Midbrain (tissue), 1 donor: ENCODE measurements around the gene ELAVL1.
A peak's percentile ranks its signal among the peaks of the same experiment; 100 is the strongest.
"Not testable (repeated sequence)": the region's sequence is repeated elsewhere in the genome, so short reads cannot be mapped to it uniquely, and the experiment has no call there.

Experiments used
- DNase-seq: peaks from one replicate; lab custom pipeline; 2025; lab: John Stamatoyannopoulos, UW

The ELAVL1 gene

DNA sequence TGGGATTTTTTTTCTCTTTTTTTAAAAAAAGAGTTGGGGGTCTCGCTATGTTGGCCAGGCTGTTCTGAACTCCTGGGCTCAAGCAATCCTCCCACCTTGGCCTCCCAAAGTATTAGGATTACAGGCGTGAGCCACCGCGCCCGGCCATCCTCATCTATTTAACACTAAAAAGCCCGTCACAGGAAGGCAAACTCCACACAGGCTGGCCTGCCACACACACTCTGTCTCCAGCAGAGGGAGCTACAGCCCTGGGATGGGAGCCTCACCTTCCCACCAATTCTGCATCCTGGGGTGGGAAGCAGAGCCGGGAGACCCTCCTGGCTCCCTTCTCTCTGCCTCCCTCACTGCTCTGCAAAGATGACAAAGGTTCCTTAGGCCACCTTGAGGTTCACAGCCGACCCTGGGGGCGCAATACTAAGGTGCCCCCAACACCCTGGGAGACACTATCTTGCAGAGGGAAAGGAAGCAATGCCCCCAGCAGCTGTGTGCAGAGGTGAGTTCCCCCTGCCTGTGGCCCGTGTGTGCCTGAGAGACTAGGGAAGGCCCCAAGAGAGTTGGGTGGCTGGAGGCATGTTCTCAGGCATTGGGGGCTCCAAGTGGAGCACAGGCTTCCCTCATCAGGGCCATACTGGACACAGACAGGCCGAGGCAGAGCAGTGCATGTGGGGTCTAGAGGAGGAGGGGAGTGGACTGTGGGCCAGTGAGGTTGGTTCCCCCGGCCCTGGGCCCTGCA lies 34.6 kb downstream of the ELAVL1 start:
- DNase-seq: peak; percentile 8

DNA sequence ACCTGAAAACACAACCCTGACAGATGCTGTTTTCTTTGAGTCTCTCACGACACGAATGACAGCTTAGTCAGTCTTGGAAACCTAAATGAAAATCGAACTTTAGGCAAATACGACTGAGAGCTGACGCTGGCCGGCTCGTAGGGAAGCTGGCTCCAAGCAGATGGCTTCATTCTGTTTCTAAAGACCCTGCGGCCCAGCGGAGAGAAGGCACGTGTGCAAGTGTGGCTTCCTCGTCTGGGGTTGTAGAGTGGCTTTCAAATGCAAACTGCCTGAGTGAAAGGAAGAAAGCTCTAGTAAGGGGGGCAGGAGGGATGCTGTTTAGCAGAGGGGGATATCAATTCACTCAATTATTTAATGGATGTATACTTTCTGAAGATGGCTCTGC lies 35.9 kb downstream of the ELAVL1 start:
- DNase-seq: no peak

DNA sequence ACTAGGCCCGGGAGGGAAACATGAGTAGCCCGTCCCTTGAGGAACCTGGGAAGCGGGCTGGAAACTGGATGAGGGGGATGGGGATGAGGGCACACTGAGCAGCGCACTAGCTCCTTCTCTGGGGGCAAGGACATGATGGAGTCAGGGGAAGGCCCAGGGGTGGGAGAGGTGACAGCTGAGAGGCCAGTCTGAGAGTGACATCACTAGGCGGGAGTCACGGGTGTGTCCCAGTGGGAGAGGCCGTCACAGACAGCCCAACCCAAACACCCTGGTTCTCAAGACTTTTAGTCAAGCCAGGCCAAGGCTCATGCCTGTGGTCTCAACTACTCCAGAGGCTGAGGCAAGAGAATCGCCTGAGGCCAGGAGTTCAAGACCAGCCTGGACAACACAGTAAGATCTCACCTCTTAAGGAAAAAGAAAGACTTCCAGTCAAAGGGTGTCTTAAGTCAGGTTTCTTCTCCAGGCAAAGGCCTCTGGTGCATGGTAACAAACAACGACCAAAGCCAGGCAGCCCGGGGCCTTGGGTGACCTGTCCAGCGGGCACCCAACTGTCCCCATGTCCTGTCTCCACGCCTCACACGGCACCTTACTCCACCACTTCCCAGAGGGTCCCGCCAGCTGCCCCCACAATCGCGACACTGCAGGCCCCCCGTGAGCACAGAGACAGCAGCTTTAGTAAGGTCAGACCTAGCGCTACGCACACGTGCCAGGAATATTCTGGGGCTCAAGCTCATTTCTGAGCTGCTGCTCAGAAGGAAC lies 36.5 kb downstream of the ELAVL1 start:
- no peak for DNase-seq

DNA sequence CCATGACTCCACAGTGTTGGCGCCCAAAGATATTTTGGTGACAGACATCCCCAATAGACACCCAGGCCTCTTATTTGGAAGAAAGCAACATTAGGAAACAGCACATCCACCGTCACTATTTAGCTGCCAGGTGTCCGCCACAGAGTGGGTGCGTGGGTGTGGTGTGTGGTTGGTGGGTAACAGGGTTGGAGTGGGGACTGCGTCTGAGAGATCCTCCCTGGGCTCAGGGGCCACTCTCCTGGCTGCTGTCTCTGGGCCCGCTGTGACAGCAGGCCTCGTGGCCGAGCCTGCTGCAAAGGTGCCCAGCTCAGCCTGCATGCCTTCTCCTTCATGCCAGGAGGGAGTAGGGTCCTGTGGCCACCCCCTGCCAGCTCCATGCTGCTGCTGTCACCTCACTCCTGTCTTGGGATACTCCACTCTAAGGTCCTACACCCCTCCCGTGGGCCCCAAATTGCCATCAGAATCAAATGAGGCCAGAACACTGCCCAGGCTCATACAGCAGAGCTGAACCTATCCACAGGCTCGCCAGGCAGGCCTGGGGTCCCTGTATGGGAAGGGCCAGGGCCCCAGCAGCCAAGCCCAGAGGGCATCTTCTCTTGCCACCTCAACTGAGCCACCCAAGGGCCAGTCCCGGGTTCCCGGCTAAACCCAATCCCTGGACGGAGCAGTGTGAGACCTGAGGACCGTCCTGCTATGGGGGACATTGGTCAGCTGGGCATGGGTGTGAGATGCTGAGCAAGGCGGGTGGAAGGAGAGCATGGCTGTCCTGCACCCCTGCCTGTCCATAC lies 37.2 kb downstream of the ELAVL1 start:
- DNase-seq: no peak

DNA sequence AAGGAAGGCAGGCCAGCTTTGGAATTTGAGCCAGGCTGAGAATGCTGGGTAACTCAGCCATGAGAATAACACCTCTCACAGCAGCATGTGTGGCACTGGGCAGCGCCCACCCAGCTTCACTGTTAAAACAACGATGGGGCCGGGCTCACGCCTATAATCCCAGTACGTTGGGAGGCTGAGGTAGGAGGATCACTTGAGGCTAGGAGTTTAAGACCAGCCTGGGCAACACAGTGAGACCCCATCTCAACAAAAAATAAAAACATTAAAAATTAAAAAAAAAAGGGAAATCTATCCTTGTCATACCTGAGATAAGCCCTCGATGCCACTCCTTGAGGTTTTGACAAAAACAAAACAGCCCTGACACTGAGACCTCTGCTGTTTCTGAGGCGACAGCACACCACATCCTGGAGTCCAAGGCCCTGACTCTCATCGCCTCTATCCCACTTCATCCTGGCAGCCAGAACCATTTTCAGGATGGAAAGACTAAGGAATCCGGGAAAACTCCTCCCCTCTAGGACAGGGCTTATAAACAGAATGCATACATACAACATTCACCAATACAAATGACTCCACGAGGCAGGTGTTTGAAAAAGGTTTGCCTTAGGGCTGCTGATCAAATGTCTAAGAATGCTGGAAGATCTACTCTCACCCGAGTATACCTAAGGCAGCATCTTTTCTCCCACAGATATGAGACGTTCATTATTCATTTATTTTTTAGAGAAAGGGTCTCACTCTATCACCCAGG lies 39.3 kb downstream of the ELAVL1 start:
- no peak for DNase-seq

DNA sequence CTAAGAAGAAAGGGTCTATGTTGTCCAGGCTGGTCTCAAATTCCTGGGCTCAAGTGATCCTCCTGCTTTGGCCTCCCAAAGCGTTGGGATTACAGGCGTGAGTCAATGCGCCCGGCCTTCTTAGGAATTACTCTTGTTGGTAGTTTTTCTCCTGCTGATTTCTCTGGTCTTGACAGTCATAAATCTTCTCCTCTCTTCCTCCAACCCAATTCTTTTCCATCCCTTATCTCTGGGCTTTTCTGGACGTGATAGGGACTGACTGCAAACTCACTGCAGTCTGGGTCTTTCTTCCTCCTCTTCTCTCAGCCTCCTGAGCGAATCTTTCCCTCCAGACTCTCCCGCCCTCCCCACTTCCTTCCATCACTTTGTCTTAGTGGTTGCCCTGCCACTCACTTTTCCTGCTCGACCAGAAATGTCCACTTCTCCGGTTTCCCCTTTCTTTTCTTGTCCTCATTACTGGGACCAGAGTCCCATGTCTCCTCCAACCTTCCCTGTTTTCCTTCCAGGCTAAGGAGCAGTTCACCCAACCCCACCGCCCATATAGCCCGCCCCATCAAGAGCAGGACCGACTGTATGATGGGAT lies 40.1 kb downstream of the ELAVL1 start:
- DNase-seq: no peak

DNA sequence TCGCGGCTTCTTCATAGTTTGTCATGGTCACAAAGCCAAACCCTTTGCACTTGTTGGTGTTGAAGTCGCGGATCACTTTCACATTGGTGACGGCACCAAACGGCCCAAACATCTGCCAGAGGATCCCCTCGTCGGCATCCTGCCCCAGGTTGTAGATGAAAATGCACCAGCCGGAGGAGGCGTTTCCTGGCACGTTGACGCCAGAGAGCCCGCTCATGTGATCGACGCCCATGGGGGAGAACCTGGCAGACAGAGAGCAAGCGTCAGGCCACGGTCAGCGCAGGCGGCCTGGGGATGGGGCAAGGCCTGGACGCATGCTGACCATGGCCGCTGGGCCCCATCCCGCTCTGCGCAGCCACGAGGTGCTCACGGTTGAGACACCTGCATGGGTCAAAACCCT lies 41.9 kb downstream of the ELAVL1 start:
- no peak for DNase-seq

DNA sequence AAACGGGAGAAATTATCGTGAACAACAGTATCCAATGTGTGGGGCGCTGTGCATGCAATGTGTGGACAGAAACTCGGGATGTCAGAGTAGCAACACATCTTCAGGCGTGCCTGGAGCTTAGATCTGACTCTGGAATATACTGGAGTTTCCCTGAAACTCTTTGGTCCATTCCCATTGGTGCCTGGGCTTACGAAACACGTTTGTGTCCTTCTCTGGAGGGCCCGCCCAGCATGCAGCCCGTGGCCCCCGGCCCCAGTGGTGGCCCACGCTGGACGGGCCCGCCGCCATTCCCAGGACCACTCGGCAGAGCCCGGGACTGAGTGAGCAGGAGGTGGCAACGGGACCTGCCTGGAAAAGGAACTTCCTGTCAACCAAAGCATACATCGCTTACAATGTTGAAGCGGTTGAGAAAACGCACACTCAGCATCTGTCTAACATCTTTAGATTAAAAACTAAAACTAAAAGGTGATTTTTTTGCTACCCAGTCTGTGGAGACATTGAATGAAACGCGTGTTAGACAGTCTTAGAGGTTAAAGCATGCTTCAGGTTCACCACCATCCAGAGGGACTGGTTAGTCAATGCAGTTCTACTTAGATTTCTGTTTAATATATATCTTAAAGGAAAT lies 42.7 kb downstream of the ELAVL1 start:
- no peak for DNase-seq

DNA sequence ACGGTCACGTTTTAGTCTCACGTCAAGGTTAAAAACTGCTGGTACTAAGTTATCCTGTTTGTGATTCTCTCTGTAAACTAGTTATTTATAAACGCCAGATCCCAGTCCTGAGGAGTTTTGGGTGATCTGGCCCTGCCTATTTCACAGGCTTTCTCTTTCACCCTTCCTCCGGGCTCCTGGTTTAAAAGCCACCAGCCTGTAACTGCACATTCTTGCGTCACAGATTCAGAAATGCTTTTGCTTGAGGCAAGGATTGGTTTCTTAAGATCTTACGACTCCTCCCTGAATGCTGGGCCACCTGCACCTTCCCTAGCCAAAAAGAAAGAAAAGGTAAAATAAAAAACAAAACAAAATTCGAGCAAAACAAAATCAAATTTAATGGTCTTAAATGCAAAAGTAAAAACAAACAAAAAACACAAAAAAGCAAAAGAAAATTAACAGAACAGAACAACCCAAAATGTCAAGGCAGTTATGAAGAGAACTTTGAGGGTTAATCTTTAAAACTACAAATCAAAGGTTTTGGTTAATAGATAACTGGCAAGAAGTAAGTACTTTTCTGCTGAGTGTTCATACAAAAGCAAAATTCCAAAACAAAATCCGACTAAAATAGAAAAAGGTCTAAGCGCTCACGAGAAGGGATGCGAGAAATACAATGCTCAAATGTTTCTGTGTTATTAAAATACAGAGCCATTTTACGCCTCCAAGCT lies 43.4 kb downstream of the ELAVL1 start:
- DNase-seq: no peak

DNA sequence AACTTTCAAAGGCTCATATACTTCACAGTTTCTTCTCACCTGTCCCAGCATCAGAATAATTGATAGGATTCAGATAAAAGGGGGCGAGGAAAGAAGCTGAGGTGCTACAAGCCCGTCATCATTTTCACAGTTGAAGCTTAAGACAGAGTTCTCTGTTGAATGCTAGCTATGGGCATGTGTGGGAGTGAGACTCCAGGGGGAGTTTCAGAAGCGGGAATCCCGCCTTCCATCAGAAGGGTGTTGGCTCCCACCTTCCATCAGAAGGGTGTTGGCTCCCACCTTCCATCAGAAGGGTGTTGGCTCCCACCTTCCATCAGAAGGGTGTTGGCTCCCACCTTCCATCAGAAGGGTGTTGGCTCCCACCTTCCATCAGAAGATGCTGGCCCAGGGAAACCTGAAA lies 44.4 kb downstream of the ELAVL1 start:
- not testable (repeated sequence) for DNase-seq

DNA sequence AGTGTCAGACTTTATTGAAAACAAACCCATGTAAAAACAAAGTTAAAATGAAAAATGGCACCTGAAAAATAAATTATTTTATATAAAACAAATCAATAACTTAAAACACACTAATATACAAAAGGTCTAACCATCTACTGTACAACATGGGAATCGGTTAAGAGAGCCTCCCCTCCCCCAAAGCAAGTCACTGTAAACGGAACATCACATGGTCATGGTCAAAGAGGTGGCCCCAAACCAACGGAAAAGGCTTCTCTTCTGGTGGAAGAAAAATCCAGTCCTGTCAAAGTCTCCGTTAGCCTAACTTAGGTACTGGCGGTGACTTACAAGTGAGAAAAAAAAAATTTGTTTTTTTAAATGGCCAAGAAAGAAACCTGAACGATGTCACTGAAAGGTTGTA lies 46.2 kb downstream of the ELAVL1 start:
- DNase-seq: no peak

DNA sequence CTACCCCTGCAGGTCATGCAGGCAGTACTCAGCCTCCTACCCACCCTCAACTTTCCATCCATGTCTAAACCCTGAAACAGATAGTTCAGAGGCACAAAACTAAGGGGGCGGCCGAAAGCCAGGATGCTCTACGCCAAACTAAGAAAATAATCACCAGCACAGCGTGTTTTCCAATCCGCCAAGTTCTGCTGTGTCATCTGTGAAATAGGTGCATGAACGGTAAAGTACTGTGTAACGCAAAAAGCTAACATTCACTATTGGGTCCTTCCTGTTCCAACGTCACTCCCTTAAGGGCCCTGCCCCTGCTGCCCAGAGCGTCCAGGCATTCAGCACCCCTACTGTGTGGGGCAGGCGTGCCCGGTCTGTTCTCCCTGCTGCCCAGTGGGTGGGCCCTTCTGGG lies 49.7 kb downstream of the ELAVL1 start:
- no peak for DNase-seq

DNA sequence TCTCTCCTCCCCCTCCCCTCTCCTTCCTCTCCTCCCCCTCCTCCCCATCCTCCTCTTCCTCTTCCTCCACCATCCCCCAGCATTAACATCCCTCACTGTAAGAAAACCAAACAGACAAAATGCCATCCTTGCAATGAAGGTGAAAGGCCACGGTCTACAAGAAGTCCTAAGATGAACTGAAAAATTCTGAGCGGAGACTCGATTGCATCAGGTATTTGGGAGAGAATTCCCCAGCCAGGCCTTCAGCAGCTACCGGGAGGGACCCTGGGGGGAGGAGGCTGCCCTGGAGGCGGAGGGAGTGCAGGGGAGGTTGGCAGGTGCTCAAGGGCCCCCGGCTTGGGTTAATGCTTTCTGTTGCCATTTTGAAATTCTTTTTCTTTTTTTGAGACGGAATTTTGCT lies 51.9 kb downstream of the ELAVL1 start:
- DNase-seq: no peak

DNA sequence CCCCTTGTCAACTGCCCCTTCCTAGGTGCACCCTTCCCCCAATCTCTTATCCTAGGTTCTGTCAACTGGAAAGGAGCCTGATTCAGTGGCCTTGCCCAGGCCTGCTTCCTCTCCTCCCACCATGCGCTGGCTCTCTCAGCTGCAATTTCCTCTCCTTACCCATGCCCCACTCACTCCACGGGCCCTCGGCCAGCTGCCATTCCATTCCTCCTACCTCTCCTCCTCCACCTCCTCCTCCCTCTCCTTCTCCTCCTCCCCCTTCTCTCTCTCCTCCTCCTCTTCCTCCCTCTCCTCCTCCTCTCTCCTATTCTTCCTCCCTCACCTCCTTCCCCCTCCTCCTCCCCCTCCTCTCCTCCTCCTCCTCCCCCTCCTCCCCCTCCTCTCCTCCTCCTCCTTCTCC lies 52.4 kb downstream of the ELAVL1 start:
- no peak for DNase-seq

DNA sequence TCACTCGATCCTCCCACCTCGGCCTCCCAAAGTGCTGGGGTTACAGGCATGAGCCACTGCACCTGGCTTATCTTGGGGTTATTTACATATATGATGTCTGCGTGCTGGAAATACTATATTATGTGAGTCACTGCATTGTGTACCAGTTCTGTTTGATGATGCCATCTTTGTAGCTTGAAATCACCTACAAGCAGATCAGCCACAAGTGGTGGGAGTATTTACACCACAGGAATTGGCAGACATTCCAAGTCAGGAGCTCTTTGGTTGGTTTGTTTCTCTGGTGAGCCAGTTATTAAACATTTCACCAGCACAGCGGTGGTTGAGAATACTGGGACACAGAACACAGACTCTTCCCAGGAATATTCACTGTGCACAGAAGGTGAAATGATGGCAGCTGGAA lies 57.5 kb downstream of the ELAVL1 start:
- no peak for DNase-seq

DNA sequence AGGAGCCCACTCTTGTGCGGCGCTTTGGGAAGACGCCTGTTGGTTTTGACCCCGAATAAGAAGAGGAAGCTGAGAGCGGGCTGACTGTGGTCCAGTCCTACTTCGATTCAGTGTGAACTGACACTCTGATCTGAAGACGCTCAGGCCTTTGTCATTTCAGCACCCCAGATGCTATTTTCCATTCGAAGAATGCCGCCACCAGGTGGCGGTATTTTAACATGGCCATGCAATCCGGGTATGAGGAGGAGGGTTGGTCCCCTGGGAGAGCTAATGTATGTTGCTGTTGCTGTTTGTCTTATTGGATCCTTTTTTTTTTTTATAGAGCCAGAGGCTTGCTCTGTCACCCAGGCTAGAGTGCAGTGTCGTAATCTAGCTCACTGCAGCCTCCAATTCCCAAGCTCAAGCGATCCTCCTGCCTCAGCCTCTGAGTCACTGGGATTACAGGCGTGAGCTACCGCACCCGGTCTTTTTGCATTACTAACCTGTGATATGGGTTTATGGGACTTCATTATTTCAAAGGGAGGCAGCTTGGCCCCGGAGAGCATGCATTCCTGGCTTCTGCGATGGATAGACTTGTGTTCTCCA lies 61.2 kb downstream of the ELAVL1 start:
- DNase-seq: peak; percentile 89

DNA sequence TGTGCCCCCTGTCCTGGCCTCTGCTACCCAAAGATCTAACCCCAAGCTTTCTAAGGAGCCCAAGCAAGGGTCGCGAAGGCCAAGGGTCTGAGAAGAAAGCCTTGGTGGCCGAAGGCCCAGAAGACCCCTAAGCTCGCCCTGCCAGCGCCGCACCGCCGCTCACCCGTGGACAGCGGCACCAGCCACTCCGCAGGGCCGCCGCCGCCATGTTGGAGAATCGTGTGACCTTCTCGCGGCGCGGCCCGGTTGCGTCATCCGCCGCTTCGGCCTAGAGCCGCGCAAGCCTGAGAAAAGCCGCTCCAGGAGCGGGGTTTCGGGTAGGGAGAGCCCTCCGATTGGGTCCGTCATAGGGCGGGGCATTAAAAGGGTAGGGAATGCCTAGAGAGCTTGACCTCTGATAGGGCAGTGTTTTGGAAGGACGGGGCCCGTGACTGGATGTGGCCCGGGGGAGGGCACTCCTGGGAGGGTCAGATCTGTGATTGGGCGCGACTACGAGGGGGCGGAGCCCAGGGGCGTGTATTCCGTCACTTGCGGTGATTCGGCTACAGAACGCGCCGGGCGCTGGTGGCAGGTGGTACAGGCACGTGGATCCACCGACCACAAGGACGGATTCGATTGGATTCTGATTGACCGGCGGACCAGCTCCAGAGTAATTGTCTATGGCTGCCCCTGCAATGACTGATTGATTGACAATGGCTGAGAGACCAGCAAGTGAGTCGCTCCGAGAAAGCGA lies 61.8 kb downstream of the ELAVL1 start, which contains the start of gene TIMM44:
Gene TIMM44, minus strand, starts transcription at position 223 of the 733 bp plus-strand sequence. Its CDS starts 15 bp downstream, at position 208.
- DNase-seq: peak; percentile 99

DNA sequence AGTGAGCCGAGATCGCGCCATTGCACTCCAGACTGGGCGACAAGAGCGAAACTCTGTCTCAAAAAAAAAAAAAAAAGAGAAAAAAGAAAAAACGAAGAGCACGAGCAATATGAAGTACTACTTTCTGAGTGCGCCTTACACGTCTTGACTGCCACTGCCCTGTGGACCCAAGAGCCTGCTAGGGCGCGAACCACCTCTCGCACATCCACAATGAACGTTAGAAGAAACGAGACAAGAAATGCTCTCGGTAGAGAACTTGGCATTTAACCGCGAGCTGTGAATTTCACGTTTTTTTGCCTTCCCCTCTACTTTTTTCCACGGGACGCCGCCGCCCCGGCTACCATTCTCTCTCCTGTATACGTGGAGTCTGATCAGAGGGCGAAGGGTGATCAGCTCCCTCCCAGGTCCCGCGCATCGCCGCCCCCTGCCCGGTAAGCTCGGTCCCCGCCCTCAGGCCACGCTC lies 62.4 kb downstream of the ELAVL1 start:
- DNase-seq: no peak

DNA sequence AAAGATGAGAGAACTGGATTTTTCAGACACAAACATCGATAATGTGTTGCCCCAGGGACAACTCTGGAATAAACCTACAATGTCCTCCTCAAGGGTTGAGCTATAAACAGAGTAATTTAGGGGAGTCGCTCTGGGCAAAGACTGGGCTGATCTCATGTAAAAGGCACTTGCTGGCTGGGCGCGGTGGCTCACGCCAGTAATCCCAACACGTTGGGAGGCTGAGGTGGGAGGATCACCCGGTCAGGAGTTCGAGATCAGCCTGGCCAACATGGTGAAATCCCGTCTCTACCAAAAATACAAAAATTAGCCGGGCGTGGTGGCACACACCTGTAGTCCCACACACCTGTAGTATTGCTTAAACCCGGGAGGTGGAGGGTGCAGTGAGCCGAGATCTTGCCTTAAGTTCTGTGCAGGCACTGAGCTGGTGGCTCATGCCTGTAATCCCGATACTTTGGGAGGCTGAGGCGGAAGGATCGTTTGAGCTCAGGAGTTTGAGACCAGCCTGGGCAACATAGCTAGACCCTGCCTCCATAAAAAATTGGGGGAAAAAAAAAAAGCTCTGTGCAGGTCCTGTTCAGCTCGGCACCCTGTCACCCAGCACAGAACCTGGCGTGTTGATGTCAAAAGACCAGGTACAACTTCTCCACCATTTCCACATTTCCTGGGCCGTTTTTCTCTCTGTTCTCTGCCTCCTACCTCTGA lies 63.4 kb downstream of the ELAVL1 start:
- DNase-seq: no peak
